HG02884 (cell line): ENCODE results near the gene C19orf25.

ENCODE experiments used
- ATAC-seq: cut with Tn5 transposase; IDR thresholded peaks from one replicate; pipeline ENCODE4 v1.9.1; 2021; ENCODE audit warnings: mild to moderate bottlenecking, moderate library complexity; ENCODE audit not compliant: unreplicated experiment

The C19orf25 gene

GRCh38 chr19:1467490-1468273, 11.3 kb downstream of the C19orf25 start:
- no peak for ATAC-seq

GRCh38 chr19:1467215-1467489, 11.9 kb downstream of the C19orf25 start:
- ATAC-seq = no peak

DNA sequence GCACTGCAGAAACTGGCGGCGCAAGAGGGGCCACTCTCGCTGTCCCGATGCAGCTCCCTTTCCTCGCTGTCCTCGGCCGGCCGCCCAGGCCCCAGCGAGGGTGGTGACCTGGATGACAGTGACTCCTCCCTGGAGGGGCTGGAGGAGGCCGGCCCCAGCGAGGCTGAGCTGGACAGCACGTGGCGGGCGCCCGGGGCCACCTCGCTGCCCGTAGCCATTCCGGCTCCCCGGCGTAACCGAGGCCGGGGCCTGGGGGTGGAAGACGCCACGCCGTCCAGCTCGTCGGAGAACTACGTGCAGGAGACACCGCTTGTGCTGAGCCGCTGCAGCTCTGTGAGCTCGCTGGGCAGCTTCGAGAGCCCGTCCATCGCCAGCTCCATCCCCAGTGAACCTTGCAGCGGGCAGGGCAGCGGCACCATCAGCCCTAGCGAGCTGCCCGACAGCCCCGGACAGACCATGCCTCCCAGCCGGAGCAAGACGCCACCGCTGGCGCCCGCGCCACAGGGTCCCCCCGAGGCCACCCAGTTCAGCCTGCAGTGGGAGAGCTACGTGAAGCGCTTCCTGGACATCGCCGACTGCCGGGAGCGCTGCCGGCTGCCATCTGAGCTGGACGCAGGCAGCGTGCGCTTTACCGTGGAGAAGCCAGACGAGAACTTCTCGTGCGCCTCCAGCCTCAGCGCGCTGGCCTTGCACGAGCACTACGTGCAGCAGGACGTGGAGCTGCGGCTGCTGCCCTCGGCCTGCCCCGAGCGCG, 12.4 kb downstream of the C19orf25 start:
- no peak for ATAC-seq

DNA sequence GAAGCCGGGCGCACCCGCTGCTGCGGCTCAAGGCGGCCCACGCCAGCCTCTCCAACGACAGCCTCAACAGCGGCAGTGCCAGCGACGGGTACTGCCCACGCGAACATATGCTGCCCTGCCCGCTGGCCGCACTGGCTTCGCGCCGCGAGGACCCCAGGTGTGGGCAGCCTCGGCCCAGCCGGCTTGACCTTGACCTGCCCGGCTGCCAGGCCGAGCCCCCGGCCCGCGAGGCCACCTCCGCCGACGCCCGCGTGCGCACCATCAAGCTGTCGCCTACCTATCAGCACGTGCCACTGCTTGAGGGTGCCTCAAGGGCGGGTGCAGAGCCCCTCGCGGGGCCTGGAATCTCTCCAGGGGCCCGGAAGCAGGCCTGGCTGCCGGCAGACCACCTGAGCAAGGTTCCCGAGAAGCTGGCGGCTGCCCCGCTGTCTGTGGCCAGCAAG, 13.0 kb downstream of the C19orf25 start:
- ATAC-seq = no peak

DNA sequence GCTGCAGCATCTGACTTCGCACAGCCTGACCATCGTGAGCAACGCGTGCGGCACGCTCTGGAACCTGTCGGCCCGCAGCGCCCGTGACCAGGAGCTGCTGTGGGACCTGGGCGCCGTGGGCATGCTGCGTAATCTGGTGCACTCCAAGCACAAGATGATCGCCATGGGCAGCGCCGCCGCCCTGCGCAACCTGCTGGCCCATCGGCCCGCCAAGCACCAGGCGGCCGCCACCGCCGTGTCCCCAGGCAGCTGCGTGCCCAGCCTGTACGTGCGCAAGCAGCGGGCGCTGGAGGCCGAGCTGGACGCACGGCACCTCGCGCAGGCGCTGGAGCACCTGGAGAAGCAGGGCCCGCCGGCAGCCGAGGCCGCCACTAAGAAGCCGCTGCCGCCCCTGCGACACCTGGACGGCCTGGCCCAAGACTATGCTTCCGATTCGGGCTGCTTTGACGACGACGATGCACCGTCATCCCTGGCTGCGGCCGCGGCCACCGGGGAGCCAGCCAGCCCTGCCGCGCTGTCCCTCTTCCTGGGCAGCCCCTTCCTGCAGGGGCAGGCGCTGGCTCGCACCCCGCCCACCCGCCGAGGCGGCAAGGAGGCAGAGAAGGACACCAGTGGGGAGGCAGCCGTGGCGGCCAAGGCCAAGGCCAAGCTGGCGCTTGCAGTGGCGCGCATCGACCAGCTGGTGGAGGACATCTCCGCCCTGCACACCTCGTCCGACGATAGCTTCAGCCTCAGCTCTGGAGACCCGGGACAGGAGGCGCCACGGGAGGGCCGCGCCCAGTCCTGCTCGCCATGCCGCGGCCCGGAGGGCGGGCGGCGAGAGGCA, 13.6 kb downstream of the C19orf25 start:
- no peak for ATAC-seq

GRCh38 chr19:1461862-1462261, 17.2 kb downstream of the C19orf25 start:
- no peak for ATAC-seq

DNA sequence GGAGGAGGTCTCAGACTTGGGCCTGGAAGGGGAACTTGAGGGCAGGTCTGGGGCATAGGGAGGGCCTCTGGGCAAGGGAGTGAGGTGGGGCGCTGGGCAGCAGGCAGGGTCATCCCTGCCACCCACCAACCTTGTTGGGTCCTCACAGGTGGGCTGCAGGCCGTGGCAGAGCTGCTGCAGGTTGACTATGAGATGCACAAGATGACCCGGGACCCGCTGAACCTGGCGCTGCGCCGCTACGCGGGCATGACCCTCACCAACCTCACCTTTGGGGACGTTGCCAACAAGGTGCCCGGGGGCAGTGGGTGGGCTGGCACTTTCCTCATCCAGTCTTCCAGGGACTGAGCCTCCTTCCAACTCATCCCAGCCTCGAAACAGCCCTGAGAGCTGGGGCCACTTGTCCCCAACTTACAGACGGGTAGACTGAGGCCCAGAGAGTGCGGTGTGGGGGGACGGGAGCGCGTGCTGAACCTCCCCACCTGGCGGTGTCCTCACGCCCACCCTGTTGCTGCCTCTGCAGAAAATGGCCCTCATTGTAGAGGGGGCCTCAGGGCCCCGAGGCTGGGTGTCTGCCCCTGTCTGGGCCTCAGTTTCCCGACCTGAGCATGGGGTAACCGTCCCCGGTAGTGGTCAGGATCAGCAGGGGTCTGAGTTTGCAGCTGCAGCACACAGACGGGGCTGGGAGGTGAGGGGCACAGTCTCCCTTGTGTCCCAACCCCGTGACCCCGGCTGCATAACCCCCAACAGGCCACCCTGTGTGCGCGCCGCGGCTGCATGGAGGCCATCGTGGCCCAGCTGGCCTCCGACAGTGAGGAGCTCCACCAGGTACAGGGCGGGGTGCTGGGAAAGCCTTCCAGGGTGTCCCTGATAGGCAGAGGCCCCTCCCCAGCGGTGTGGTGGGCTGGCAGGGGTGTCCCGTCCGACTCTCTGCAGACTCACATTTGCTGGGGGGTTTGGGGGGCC, 18.7 kb downstream of the C19orf25 start:
- ATAC-seq = no peak

DNA sequence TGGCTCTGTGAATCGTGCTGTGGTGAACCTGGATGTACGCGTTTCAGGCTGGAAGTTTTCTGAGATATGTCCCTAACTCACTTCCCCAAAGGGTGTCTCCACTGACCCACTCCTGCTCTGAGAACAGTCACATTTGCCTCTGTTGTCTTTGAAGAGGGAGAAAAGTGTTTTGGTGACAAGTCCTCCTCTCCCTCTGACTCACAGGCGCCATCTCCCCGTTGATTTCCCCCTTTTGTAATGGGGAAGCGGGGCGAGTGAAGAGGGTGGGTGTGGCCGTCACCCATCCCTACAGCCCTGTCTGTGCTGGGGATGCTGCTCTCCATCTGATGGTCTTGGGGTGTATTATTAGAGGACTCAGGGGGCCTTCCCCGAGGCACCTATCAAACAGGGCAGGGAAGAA, 19.5 kb downstream of the C19orf25 start:
- no peak for ATAC-seq

DNA sequence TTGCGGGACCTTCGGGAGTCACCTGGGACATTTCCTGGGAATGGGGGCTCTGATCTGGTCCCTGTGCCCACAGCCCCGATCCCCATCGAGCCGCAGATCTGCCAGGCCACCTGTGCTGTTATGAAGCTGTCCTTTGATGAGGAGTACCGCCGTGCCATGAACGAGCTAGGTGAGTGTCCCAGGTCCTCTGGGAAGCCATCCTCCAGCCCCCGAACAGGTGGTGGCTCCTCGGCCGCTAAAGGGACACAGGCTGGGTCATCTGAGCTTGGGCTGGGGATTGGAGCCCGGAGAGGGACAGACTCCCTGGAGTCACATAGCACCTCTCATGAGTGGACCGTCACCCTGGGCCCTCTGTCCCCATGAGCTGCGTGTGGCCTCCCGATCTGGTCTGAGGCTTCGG, 21.1 kb downstream of the C19orf25 start:
- no peak for ATAC-seq

DNA sequence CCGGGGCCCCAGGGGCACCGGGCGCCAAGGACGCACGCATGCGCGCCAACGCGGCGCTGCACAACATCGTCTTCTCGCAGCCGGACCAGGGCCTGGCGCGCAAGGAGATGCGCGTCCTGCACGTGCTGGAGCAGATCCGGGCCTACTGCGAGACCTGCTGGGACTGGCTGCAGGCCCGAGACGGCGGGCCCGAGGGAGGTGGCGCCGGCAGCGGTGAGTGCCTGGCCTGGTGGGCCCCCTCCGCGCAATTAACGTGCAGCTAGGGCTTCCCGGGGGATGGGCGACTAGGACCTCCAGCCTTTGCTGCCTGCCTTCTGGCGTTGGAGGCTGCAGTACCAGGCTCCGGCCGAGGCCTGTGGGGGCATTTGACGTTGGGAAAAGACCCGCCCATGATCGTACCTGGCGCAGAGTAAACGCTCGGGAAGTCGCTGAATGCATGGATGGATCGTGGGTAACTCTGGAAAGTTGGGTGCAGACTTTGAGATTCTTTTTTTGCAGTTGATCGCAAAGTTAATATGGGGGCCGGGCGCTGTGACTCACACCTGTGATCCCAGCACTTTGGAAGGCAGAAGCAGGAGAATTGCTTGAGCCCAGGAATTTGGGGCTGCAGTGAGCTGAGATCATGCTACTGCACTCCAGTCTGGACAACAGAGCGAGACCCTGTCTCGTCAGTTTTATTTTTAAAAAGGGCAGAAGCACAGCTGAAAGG, 21.8 kb downstream of the C19orf25 start:
- ATAC-seq = no peak

GRCh38 chr19:1456121-1456900, 22.7 kb downstream of the C19orf25 start:
- ATAC-seq = no peak

GRCh38 chr19:1455336-1456120, 23.5 kb downstream of the C19orf25 start:
- no peak for ATAC-seq

- ATAC-seq = no peak
These were observed 24.0 kb downstream of the C19orf25 start for GRCh38 chr19:1455002-1455335.

GRCh38 chr19:1453525-1454364, 25.3 kb downstream of the C19orf25 start:
- ATAC-seq = no peak

- ATAC-seq = no peak
These were observed 26.1 kb downstream of the C19orf25 start for GRCh38 chr19:1452802-1453524.

DNA sequence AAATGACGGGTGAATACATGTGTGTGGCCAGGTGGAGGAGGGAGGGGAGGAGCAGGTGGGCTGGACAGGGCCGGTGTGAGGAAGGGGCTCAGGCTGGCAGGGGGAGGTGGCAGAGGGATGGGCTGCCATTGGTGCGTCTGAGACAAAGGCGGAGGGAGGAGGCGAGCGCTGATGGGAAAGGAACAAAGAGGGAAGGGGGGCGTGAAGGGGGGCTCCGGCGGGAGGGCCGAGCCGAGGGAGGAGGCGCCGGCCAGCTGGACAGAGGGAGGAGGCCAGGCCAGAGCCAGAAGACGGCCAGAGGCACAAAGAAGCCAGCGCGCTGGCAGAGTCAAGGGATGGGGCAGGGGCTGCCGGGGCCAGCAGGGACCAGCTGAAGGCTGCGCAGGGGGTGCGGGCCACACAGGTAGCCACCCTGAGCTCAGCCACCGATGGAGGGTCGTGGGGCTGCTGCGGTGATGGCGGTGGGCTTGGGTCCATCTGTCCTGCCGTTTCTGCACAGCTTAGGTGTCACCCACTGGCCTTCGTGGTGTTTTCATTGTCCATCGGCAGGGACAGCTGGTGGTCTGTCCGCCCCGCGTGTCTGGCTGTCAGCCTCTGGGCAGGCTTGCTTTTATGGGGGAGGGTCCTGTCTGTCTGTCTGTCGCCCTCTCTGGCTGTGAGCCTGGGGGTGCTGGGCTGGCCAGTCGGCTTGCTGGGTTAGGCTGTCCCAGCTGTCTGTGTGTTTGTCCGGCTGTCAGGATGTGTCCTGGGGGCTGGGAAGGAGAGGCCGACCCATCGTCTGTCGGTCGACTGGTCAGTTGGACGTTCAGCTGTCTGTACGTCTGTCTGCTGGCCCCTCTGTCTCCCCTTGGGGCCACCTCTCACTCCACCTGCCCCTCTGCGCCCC, 26.9 kb downstream of the C19orf25 start:
- no peak for ATAC-seq
